Measurements from ENCODE around the gene SHKBP1.
A peak's percentile ranks its signal among the peaks of the same experiment; 100 is the strongest.

SHKBP1 gene

DNA sequence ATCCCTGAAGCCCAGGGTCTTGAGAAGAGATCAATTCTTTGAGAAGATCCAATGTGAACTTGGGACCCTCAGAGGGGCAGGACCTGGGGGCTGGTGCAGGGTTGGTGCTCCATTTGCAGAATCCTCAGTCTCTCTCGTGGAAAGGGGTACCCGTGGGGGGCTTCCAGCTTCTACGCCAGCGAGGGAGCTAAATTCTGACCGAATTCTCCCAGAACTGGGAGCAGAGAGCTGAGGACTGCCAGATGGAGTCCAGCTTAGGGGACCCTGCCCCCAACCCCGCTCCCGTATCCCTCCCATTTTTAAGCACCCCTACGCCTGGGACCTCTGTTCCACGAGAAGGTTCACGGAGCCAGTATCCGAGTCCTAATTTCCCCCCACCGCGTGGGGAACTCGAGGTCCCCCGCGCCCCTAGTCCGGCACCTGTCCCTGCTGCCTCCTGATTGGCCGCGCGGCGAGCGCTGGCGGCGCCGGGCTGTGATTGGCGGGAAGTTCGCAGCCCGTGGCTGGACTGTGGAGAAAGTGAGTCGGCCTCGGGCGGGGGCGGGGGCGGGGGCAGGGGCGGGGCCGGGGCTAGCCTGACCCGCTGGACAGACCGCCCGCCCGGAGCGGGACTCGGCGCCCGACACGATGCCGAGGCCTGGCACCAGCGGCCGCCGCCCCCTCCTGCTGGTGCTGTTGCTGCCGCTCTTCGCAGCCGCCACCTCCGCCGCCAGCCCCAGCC, 20.1 kb downstream of the SHKBP1 start:
- Histone ChIP-seq H3K27ac (no peak overlapping the region), H3K27me3 (peaks cover 0 to 15% of the 10 kb centered on the region in 2 donors), H3K4me3 (peak overlapping the region; percentile 17 to 23), H3K9me3 (no peaks in the 10 kb centered on the region), H3K36me3 (no peaks in the 10 kb centered on the region), H3K4me1 (peaks cover 0 to 52% (median 44%) of the 10 kb centered on the region in 4 donors)
- peak; percentile 66 to 77 for DNase-seq
- TF ChIP-seq, protein P1, sequence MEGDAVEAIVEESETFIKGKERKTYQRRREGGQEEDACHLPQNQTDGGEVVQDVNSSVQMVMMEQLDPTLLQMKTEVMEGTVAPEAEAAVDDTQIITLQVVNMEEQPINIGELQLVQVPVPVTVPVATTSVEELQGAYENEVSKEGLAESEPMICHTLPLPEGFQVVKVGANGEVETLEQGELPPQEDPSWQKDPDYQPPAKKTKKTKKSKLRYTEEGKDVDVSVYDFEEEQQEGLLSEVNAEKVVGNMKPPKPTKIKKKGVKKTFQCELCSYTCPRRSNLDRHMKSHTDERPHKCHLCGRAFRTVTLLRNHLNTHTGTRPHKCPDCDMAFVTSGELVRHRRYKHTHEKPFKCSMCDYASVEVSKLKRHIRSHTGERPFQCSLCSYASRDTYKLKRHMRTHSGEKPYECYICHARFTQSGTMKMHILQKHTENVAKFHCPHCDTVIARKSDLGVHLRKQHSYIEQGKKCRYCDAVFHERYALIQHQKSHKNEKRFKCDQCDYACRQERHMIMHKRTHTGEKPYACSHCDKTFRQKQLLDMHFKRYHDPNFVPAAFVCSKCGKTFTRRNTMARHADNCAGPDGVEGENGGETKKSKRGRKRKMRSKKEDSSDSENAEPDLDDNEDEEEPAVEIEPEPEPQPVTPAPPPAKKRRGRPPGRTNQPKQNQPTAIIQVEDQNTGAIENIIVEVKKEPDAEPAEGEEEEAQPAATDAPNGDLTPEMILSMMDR (IDR thresholded peaks at IDR 0.05): no peak
- intact Hi-C loops (cut with DNase I; ENCODE audit: low total_unique reads): loop anchor here (5.0 to 10.0 kb wide), 2 partner anchors 64 to 132 kb away; partner anchors contain the start of genes BLVRB and SPTBN4

DNA sequence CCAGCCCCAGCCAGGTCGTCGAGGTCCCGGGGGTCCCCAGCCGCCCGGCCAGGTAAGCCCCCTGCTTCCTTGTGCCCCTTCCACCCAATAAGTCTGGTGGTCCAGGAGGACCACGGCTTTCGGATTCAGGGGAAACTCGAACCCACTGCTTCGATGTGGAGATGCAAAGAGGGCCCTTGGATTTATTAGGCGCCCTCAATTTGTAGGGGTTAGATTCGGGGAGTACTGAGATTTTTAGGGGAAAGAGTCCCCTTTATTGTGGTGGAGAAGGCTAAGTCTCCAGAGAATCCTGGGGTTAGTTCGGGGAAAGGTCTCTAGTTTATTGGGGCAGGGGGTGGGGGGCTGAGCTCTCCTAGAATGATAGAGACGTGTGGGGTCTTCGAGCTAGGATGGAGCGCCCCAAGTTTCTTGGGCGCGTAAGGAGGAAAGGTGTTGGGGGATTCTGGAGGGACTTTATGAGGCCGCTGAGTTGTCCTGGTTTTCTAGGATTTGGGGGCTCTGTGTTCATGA, 20.7 kb downstream of the SHKBP1 start:
- Histone ChIP-seq H3K36me3 (no peaks in the 10 kb centered on the region), H3K27ac (no peak overlapping the region), H3K4me1 (peaks cover 0 to 58% (median 50%) of the 10 kb centered on the region in 4 donors), H3K27me3 (peaks cover 0 to 15% of the 10 kb centered on the region in 2 donors), H3K4me3 (peak overlapping the region; percentile 17 to 23), H3K9me3 (no peaks in the 10 kb centered on the region)
- intact Hi-C loops (cut with DNase I; ENCODE audit: low total_unique reads): loop anchor here (5.0 to 10.0 kb wide), 2 partner anchors 65 to 133 kb away; partner anchors contain the start of genes BLVRB and SPTBN4
- TF ChIP-seq, protein P1 (IDR thresholded peaks at IDR 0.05): no peak
- DNase-seq: no peak

DNA sequence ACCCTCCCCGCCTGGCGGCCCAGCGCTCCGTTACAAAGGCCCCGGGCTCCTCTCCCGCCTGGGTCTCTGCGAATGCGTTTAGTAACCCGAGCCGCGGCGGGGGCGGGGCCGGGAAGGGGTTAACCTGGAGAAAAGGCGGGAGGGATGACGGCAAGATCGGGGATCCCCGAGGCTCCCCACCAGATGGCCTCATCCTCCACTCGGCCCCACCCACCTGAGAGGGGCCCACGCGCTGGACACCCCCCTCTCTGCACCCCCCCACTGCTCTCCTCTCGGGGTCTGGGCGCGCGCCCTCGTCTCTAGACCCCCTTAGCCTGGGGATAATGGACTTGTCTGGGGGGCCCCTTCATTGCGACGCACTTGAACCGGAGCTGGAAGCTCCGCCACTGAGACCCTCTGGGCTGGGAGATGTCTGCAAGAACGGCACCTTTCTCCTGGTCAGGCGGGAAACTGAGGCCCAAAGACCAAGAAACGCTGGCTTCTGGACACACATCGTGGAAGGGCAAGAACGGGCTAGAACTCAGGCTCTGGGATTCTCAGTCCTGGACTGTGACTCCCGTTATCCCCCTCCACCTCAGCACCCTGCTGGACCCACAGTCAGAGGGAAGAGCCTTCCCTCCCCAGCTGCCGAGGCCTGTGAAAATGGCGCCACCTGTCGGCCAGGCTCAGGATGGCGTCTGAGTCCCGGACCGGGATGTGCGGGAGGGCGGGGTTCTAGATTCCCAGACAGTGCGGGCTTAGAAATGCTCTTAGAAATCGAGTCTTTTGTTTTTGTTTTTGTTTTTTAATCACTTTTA, 21.6 kb downstream of the SHKBP1 start:
- Histone ChIP-seq H3K4me1 (peaks cover 0 to 65% (median 58%) of the 10 kb centered on the region in 4 donors), H3K27ac (no peak overlapping the region), H3K27me3 (peaks cover 0 to 15% of the 10 kb centered on the region in 2 donors), H3K4me3 (no peak overlapping the region), H3K36me3 (no peaks in the 10 kb centered on the region), H3K9me3 (no peaks in the 10 kb centered on the region)
- DNase-seq: peak; percentile 88 to 93
- intact Hi-C loops (cut with DNase I; ENCODE audit: low total_unique reads): loop anchor here (5.0 to 10.0 kb wide), 2 partner anchors 66 to 134 kb away; partner anchors contain the start of genes BLVRB and SPTBN4
- TF ChIP-seq, protein P1 (IDR thresholded peaks at IDR 0.05): peak; percentile 96 to 98

DNA sequence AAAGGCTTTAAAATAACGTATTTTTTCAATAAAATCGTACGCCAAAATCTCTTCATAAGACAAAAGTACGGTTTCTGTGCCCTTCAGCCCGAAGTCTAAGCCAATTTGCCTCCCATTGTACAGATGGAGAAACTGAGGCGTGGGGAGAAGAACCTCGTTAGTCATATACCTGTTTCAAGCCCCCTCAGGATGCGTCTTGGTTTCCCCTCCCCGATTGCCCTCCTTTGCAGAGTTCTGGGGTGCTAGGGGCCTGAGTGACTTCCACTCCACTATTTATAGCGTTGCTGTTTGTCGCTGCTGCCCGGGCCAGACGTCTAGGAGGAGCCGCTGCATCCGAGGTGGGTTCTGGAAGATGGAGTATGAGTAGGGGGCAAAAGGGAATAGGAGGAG, 22.2 kb downstream of the SHKBP1 start:
- intact Hi-C loops (cut with DNase I; ENCODE audit: low total_unique reads): loop anchor here (5.0 to 10.0 kb wide), 2 partner anchors 67 to 134 kb away; partner anchors contain the start of genes BLVRB and SPTBN4
- TF ChIP-seq, protein P1 (IDR thresholded peaks at IDR 0.05): no peak
- Histone ChIP-seq H3K4me1 (peaks cover 0 to 70% (median 60%) of the 10 kb centered on the region in 4 donors), H3K9me3 (no peaks in the 10 kb centered on the region), H3K4me3 (peak overlapping the region in 1 of 2 donors; percentile 87), H3K36me3 (no peaks in the 10 kb centered on the region), H3K27ac (peak overlapping the region; percentile 86 to 90), H3K27me3 (peaks cover 0 to 15% of the 10 kb centered on the region in 2 donors)
- DNase-seq: peak in 1 of 2 donors; percentile 69

DNA sequence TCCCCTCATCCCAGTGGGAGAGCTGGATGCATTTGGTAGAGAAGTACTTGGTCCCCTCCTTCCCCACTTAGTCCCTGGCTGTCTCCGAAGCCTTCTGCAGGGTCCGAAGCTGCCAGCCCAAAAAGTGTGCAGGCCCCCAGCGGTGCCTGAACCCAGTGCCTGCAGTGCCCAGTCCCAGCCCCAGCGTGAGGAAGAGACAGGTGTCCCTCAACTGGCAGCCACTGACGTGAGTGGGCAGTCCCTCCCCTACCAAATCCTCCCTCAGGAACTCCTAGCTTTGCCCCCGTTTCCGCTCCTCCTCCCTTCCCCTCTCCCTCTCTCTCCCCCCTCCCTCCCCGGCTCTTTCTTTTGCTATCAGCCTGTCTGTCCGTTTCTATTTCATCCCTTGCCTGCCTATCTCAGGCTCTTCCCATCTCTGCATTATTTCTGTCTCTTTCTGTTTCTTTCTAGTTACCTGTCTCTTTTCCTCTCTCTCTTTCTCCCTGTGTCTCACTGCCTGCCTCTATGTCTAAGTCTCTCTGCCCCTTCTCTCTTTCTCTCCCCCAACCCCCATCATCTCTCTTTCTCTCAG, 22.7 kb downstream of the SHKBP1 start:
- no peaks in the 10 kb centered on the region for H3K36me3 ChIP-seq
- intact Hi-C loops (cut with DNase I; ENCODE audit: low total_unique reads): loop anchor here (5.0 to 10.0 kb wide), 2 partner anchors 67 to 135 kb away; partner anchors contain the start of genes BLVRB and SPTBN4
- peak overlapping the region; percentile 67 to 87 for H3K4me3 ChIP-seq
- H3K9me3 ChIP-seq: no peaks in the 10 kb centered on the region
- peaks cover 0 to 15% of the 10 kb centered on the region in 2 donors for H3K27me3 ChIP-seq
- H3K4me1 ChIP-seq: peaks cover 0 to 75% (median 64%) of the 10 kb centered on the region in 4 donors
- DNase-seq: peak; percentile 45 to 83
- TF ChIP-seq, protein P1 (IDR thresholded peaks at IDR 0.05): no peak
- peak overlapping the region; percentile 86 to 90 for H3K27ac ChIP-seq
